HG03432 (cell line): ENCODE results near the gene CXCL1.
"Not testable (repeated sequence)": the region's sequence is repeated elsewhere in the genome, so short reads cannot be mapped to it uniquely, and the experiment has no call there.

Experiments
- ATAC-seq: cut with Tn5 transposase; IDR thresholded peaks from one replicate; pipeline ENCODE4 v1.9.1; 2021; ENCODE audit warnings: mild to moderate bottlenecking, moderate library complexity; ENCODE audit not compliant: unreplicated experiment

The CXCL1 gene

DNA sequence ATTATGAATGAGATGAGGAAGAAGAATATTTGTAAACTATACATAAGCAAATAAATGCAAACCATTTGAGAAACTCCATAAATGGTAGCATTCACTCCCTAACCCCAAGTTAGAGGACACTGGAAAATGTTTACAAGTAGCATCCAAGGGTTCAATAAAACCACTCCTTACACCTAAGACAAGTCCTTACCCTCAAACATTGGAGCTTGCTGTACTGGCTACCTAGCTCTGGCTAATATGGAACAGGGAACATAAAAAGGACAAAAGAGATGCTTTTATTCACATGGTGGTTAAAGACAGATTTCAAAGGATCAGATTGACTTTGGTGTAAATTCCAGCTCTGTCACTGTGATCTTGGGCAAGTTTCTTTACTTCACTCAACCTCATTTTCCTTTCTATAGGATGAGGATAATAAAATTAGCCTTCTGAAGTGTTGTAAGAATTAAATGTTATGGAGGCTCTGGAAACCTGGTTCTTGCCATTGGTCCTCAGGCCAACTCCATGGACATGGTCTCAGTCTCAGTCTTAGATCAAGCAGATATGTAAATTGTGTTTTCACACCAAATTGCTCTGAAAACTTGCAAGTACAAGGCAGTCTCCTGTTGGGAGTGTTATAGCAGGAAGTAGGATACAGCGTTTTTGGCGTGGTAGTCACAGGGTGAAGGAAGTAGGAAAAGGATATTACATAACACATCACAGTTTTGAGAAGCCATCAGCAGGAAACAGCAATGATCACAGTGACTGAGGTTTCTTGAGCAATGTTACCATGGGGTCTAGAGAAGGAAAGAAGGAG is 3.3 kb downstream of the CXCL1 start:
- no peak for ATAC-seq

DNA sequence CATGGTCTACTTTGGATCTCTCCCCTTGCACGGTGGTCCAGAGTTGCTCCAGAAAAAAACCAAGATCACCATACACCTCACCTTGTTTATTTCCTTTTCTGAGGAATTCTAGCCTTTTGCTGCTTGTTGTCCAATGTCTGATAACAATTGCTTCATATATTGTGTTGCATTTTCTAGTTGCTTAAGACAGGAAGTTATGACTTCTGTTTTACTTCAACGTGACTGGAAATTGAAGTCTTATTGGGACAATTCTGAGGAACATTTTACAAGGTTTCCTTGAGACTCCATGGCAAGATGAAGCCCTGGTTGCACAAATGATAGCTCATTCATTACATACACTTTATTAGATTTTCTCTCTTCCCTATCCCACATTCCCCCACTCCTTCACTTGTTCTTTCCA is 5.2 kb downstream of the CXCL1 start:
- ATAC-seq, result no peak

GRCh38 chr4:73875401-73875800 is 6.2 kb downstream of the CXCL1 start:
- no peak for ATAC-seq

GRCh38 chr4:73883306-73883705 is 14.1 kb downstream of the CXCL1 start:
- no peak for ATAC-seq

DNA sequence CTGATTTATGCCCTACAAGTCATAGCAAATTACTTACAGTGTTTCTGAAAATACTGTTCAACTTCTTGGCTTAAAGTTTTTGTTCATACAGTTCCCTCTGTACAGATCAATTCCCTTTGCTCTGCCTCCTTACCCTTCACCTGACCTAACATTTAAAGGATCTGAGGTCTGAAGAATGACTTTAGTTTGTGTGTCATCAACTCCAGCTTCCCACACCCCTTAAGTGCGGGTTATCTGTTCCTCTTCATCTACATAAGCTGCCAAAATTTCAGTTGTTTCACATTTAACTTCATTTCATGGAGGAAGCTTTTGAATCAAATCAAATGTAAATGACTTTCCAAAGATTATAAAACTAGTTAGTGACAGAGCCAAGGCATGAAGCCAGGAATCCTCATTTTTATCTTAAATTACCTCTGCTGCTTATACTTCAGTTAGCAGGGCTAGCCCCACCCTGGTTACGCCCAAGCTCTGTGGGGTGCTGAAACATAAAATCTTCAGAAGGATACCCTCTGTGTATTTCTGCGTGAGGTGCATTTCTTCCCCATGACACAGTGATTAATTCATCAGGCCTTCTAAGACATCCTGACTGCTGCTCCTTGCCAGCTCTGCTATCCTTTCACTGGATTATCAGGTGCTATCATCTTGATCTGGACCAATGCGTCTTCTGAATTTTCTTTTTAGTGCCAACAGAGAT is 16.5 kb downstream of the CXCL1 start:
- no peak for ATAC-seq

DNA sequence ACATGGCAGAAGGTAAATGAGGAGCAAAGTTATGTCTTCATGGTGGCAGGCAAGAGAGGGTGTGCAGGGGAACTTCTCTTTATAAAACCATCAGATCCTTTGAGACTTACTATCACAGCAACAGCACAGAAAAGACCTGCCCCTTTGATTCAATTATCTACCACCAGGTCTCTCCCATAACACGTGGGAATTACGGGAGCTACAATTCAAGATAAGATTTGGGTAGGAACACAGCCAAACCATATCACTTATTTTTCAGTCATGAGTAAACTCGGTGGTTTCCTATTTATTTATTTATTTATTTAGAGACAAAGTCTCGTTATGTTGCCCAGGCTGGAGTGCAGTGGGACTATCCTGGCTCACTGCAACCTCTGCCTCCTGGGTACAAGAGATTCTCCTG is 22.1 kb downstream of the CXCL1 start:
- ATAC-seq, result no peak

DNA sequence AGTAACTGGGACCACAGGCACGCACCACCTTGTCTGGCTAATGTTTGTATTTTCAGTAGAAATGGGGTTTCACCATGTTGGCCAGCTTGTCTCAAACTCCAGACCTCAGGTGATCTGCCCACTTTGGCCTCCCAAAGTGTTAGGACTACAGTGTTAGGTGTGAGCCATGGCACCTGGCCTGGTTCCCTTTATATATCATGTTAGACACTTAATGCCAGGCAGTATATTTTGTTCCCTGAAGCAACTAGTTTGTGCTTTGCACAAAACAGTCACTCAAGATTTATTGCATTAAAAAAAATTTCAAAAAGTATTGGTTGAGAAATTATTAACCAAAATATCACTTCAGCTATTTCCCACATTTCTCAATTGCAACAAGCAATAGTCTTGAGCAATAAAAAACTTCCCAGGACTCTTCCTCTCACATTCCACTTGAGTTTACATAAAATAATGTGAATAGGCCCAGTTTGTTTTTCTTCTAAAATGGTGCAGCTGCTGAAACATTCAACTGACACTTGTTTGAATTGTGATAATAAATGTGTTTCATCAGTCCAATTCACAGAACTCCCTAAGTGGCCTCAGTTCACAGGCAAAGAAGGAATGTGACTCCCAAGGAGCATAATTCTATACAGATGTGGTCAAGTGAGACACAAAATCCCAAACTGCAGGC is 22.7 kb downstream of the CXCL1 start:
- ATAC-seq, result no peak

DNA sequence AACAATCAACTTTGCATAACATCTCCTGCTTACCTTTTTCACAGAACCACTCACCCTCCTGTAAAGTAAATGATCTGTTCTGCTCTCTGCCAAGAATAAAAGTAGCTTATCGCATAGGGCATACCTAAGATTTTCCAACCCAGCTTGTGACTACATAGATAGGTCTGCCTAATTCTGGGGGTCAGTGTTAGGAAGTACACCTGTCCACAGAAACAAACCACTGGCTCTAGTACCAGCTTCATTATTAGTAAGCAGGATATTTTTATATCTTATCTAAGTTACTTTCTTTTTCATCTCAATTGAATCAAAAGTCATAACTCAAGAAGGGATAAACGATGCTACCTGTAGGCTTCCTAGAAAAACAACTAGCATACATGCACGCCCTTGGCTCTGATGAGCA is 23.8 kb downstream of the CXCL1 start:
- ATAC-seq, result peak; percentile 50

GRCh38 chr4:73894001-73894400 is 24.8 kb downstream of the CXCL1 start:
- no peak for ATAC-seq

GRCh38 chr4:73895201-73896175 is 26.3 kb downstream of the CXCL1 start:
- ATAC-seq, result no peak

- ATAC-seq, result no peak
Measured at GRCh38 chr4:73896416-73896815, 27.2 kb downstream of the CXCL1 start.

DNA sequence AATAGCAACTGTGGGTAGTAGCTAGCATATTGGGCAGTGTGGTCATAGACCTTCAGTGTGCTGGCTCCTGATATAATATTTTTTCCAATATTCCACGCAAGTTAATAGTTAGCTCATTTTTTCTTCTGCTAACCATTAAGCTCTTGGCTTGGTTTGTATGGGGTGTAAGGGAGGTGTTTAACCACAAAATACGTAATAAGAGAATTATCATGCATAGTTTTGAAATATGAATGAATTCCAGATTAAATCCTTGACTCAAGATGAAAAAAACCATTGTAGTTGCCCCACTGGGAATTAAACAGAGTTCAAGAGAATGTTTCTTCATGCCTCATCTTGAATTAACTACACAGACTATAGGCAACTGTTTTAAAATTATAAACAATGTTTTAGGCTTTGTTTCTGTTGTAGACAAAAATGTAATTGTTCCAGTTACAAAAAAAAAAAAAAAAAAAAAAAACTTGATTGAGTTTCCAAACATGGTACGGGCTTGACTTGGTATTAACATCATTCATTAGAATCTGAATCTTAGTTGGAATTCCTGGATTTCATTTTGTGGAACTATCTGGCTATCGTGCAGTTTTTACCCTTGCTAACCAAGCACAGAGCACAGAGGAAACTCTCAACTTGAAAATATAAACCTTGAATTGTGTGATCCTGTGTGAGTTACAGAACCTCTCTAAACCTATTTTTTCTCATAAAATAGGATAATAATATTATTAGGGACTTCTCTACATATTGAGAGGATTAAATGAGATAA is 28.4 kb downstream of the CXCL1 start:
- ATAC-seq, result no peak

DNA sequence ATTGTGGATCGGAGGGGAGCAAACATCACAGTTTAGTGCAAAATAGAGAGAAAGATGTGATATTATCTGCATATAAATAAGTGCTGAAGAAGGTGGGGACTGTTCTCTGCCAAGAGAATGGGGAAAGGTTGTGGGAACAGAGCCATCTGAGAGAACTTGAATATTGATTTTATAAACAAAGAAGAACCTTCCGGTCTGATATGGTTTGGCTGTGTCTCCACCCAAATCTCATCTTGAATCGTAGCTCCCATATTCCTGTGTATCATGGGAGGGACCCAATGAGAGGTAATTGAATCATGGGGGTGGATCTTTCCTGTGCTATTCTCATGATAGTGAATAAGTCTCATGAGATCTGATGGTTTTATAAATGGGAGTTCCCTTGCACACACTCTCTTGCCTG is 30.1 kb downstream of the CXCL1 start:
- ATAC-seq, result not testable (repeated sequence)

DNA sequence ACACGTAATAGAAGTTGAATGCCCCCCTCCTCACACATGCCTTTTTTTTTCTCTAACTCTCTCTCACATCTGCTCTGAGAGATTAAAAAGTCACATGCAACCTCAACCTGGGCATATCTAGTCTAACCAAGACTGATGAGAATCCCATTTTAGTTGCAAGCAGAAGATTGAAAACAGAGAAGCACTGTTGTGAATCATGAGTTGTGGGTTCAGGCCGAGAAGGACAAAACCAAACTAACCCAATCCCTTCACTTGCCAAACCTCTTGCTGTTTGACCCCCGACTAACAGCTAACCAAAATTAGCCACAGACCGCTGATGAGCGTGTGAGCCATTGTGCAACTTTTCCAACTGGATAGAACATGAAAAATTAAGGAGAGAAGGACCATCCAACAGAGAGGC is 31.8 kb downstream of the CXCL1 start:
- ATAC-seq, result no peak

DNA sequence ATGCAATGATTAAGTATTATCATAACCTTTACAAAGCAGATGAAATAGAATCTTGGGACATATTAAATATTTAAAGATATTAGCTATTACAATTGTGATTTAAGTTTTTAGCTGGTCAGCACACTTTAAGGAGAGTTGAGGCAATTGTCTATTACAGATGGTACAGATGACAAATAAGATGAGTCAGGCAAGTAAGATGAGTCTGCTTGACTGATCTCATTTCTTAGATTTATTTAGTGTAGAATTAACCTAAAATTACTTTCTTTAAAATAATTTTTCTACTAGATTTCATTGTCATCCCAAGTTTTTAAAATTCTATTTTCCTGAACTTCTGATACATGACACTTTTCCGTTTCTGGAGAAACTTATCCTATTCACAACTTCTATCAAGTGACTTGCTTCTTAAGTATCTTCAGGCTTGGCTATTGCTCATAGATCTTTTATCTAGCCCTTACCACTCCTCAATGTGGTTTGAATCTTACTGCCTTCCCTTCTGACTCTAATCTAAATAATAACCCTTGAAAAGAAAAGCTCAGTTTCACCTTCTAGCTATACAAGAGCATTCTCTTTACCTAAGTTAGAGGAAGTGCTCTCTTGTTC is 32.9 kb downstream of the CXCL1 start:
- no peak for ATAC-seq

GRCh38 chr4:73902817-73903547 is 33.8 kb downstream of the CXCL1 start:
- no peak for ATAC-seq

DNA sequence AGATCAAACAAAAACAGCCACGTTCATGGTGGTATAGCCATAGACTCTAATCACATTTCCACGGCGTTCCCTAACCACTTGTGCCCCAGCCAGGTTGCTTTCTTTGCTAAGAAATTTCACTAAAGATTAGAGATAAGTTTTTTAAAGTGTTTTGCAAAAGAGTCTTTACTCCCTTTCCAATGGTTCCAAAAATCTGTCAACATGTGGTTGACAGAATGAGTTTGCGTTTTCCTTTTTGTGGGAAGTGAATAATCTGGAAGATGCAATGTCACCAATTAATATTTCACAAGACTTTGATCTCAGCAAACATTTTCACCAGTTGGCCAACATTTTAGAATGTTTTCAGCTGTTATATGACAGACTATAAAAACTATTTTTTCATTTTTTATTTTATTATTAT is 35.3 kb downstream of the CXCL1 start:
- no peak for ATAC-seq

DNA sequence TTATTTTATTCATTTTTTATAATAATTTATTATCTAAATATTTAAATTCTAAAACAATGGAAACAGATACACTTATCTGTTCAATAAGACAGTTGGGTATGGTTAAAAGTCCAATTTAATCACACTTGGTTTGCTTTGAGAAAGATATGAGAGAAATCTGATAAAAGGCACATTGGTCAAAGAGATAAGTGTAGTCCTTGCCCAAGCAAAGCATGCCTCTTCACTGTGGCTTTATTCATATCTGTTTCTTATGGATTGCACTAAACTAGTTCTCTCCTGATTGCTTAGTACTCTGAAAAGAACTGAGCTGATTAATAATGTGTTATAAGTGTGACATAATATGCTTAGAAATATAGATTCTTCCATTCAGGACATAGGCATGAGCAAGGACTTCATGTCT is 39.8 kb downstream of the CXCL1 start:
- no peak for ATAC-seq

DNA sequence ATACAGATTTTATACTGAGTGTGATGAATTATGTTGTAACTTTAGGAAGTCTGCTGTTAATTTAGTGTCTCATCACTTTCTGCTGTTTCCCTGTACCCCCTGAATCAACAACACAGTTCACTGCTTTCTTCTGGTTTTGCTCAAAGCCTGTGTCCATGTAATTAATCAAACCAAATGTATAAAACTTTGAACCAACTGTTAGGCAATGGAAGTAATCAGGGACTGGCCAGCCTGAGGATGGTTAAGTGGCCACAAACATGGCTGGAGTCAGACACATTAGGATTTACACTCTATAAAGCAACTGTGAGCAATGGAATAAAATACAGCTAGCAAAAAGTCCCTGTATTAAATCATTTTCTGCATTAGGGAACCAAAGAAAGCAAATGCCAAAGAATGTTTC is 42.6 kb downstream of the CXCL1 start:
- ATAC-seq, result no peak
